Measurements from ENCODE around the gene FAM20A.

Gene FAM20A

GRCh38 chr17:68592682-68593641 is 8.2 kb downstream of the FAM20A start:
- TF ChIP-seq, protein P1, sequence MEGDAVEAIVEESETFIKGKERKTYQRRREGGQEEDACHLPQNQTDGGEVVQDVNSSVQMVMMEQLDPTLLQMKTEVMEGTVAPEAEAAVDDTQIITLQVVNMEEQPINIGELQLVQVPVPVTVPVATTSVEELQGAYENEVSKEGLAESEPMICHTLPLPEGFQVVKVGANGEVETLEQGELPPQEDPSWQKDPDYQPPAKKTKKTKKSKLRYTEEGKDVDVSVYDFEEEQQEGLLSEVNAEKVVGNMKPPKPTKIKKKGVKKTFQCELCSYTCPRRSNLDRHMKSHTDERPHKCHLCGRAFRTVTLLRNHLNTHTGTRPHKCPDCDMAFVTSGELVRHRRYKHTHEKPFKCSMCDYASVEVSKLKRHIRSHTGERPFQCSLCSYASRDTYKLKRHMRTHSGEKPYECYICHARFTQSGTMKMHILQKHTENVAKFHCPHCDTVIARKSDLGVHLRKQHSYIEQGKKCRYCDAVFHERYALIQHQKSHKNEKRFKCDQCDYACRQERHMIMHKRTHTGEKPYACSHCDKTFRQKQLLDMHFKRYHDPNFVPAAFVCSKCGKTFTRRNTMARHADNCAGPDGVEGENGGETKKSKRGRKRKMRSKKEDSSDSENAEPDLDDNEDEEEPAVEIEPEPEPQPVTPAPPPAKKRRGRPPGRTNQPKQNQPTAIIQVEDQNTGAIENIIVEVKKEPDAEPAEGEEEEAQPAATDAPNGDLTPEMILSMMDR (IDR thresholded peaks at IDR 0.05) = no peak

DNA sequence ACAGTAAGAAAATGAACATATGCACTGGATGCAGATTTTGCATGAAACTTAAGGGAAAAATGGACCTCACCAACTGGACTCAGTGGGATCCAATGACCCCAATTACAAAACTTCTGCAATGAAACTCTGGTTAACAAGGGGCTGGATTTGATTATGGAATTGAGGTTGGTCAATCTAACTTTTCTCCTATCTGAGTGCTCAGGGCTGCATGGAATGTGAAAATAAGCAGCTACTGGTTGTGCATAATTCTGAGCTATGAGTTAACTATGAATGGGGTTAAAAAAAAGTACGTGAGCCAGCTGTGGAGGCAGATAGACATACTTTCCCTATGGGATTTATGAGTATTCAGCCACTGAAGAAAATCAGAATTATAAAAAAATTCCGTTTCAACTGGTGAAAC is 9.2 kb downstream of the FAM20A start:
- TF ChIP-seq, protein P1 (IDR thresholded peaks at IDR 0.05) = no peak

- TF ChIP-seq, protein P1 (IDR thresholded peaks at IDR 0.05) = no peak
Measured at GRCh38 chr17:68591583-68591982, 9.6 kb downstream of the FAM20A start.

DNA sequence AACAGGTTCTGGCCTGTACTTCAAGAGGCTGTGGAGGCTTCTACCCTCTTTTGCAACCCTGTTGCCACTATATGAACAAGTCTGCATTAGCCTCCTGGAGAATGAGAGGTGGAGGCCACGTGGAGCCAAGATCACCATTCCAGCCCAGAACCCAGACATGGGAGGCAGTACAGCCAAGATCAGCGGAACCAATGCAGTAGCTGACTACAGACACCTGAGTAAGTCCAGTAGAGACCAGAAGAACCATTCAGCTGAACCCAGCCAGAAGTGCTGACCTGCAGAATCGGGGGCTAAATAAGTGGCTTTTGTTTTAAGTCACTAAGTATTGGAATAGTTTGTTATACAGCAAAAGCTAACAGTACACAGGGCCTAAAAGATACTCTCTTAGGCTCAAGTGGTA is 12.1 kb downstream of the FAM20A start:
- TF ChIP-seq, protein P1 (IDR thresholded peaks at IDR 0.05) = no peak

GRCh38 chr17:68588362-68588761 is 12.8 kb downstream of the FAM20A start:
- TF ChIP-seq, protein P1 (IDR thresholded peaks at IDR 0.05) = no peak

GRCh38 chr17:68587847-68588246 is 13.3 kb downstream of the FAM20A start:
- TF ChIP-seq, protein P1 (IDR thresholded peaks at IDR 0.05) = no peak

DNA sequence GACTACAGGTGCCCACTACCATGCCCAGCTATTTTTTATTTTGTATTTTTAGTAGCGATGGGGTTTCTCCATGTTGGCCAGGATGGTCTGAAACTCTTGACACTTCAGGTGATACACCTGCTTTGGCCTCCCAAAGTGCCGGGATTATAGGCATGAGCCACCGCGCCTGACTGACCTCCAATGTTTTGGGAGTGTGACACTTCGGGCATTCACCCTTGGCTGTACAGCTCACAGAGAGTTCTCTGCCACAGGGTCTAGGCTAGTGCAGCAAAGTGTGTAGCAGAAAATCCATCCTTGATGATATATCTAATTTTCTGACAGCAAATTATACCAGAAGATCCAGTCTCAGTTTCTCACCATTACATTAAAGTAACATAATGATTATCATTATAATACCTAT is 14.1 kb downstream of the FAM20A start:
- TF ChIP-seq, protein P1 (IDR thresholded peaks at IDR 0.05) = no peak

All from LNCAP (cell line).